HL-60 (cell line): ENCODE data around the gene TMPRSS9.

Experiments used
- CTCF ChIP-seq: IDR thresholded peaks from one replicate; pipeline ENCODE4 v1.5.1; 2011; ENCODE audit warnings: low read length, control low read depth, inconsistent platforms; ENCODE audit not compliant: insufficient read depth
- GABPA ChIP-seq: IDR thresholded peaks from 2 replicates; pipeline ENCODE4 v1.6.1; 2012; ENCODE audit warnings: low read depth
- POLR2AphosphoS5 ChIP-seq: IDR thresholded peaks from 2 replicates; pipeline ENCODE4 v1.6.1; 2012; ENCODE audit warnings: low read depth

GRCh38 chr19:2451741-2452140 is 91.7 kb downstream of the TMPRSS9 start:
- no peak for TF ChIP-seq CTCF
- no peak for TF ChIP-seq GABPA
- no peak for TF ChIP-seq POLR2AphosphoS5
